KMS-11 (cell line): ENCODE data around the gene ADAMTS12.

Experiments
- H2AFZ ChIP-seq: fragments of 200-600 bp; sonication (generic); 2 replicates; pipeline ENCODE4 v1.6.1; 2016; ENCODE audit warnings: antibody characterized with exemption, mixed run types, low read depth
- H3K27ac ChIP-seq: fragments of 200-600 bp; sonication (generic); 2 replicates; pipeline ENCODE4 v1.6.1; 2016; ENCODE audit warnings: mild to moderate bottlenecking, mixed run types
- H3K27me3 ChIP-seq: fragments of 200-600 bp; sonication (generic); 2 replicates; pipeline ENCODE4 v1.6.1; 2017; ENCODE audit warnings: mild to moderate bottlenecking, low read depth, mixed run types, moderate library complexity; ENCODE audit not compliant: insufficient read depth
- H3K36me3 ChIP-seq: fragments of 200-600 bp; sonication (generic); 2 replicates; pipeline ENCODE4 v1.6.1; 2017; ENCODE audit warnings: mild to moderate bottlenecking, mixed run types; ENCODE audit not compliant: insufficient read depth
- H3K4me1 ChIP-seq: fragments of 200-600 bp; sonication (generic); 2 replicates; pipeline ENCODE4 v1.6.1; 2016; ENCODE audit warnings: mild to moderate bottlenecking, low read depth, mixed run types; ENCODE audit not compliant: poor library complexity, severe bottlenecking
- H3K4me2 ChIP-seq: fragments of 200-600 bp; sonication (generic); 2 replicates; pipeline ENCODE4 v1.7.0; 2016; ENCODE audit warnings: mild to moderate bottlenecking, mixed run types
- H3K4me3 ChIP-seq: fragments of 200-600 bp; sonication (generic); IDR thresholded peaks from 2 replicates; pipeline ENCODE4 v1.6.1; 2017; ENCODE audit warnings: low read depth, low read length, mixed read lengths; ENCODE audit not compliant: insufficient read depth
- H3K79me2 ChIP-seq: fragments of 200-600 bp; sonication (generic); 2 replicates; pipeline ENCODE4 v1.6.1; 2016; ENCODE audit warnings: low read depth, mixed run types; ENCODE audit not compliant: insufficient read depth
- H3K9ac ChIP-seq: fragments of 200-600 bp; sonication (generic); 2 replicates; pipeline ENCODE4 v1.6.1; 2016; ENCODE audit warnings: mild to moderate bottlenecking, mixed run types
- H4K20me1 ChIP-seq: fragments of 200-600 bp; sonication (generic); 2 replicates; pipeline ENCODE4 v1.6.1; 2016; ENCODE audit warnings: mild to moderate bottlenecking, mixed run types; ENCODE audit not compliant: insufficient read depth
- TF ChIP-seq, protein P1 (sequence below): fragments of 200-600 bp; sonication (generic); conservative IDR thresholded peaks from 2 replicates; pipeline ENCODE4 v1.6.1; 2017; ENCODE audit warnings: low read depth, mild to moderate bottlenecking, antibody characterized with exemption, low read length, moderate library complexity, mixed read lengths

Gene ADAMTS12

DNA sequence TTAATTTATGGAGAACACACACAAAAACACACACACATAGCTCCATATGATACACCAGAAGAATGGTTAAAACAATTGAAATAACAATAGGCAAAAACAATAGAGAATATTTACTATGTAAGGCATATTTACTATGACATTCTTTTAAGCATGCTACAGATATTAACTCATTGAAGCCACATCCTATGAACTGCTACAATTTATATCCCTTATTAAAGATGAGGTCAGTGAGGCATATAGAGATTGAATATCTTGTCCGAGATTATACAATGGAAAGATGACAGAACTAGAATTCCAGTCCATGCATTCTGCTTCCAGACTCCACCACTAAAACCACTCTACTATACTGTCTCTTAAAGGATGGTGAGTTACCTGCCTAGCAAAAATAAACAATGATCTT is 60.7 kb downstream of the ADAMTS12 start:
- no peak overlapping the region for H3K9ac ChIP-seq
- H3K4me1 ChIP-seq = no peaks in the 10 kb centered on the region
- H3K4me2 ChIP-seq = no peak overlapping the region
- H3K79me2 ChIP-seq = no peaks in the 10 kb centered on the region
- no peaks in the 10 kb centered on the region for H4K20me1 ChIP-seq
- H3K27ac ChIP-seq = no peak overlapping the region
- H3K27me3 ChIP-seq = no peaks in the 10 kb centered on the region
- TF ChIP-seq, protein P1, sequence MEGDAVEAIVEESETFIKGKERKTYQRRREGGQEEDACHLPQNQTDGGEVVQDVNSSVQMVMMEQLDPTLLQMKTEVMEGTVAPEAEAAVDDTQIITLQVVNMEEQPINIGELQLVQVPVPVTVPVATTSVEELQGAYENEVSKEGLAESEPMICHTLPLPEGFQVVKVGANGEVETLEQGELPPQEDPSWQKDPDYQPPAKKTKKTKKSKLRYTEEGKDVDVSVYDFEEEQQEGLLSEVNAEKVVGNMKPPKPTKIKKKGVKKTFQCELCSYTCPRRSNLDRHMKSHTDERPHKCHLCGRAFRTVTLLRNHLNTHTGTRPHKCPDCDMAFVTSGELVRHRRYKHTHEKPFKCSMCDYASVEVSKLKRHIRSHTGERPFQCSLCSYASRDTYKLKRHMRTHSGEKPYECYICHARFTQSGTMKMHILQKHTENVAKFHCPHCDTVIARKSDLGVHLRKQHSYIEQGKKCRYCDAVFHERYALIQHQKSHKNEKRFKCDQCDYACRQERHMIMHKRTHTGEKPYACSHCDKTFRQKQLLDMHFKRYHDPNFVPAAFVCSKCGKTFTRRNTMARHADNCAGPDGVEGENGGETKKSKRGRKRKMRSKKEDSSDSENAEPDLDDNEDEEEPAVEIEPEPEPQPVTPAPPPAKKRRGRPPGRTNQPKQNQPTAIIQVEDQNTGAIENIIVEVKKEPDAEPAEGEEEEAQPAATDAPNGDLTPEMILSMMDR = no peak
- H3K36me3 ChIP-seq = no peaks in the 10 kb centered on the region
- no peak overlapping the region for H3K4me3 ChIP-seq
- no peak overlapping the region for H2AFZ ChIP-seq

DNA sequence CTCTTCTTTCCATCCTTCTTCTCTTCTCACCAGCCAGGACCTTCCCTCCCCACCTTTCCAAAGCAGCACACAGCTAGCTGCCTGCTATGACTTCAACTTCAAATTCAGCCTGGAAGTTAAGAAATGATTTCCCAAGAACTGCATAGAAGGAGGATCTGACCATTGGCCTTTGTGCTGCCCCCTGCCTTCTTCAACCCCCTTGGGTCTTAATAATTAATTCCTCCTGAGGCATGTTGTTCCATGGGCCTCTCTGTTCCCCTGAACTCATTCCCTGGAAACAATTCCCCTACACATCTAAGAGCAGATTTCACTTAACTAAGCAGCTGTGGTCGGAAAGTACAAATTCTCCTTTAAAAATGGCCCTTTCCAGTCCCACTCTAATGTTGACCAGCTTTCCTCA is 62.4 kb downstream of the ADAMTS12 start:
- Histone ChIP-seq H3K4me1 (no peaks in the 10 kb centered on the region), H3K27ac (no peak overlapping the region)

DNA sequence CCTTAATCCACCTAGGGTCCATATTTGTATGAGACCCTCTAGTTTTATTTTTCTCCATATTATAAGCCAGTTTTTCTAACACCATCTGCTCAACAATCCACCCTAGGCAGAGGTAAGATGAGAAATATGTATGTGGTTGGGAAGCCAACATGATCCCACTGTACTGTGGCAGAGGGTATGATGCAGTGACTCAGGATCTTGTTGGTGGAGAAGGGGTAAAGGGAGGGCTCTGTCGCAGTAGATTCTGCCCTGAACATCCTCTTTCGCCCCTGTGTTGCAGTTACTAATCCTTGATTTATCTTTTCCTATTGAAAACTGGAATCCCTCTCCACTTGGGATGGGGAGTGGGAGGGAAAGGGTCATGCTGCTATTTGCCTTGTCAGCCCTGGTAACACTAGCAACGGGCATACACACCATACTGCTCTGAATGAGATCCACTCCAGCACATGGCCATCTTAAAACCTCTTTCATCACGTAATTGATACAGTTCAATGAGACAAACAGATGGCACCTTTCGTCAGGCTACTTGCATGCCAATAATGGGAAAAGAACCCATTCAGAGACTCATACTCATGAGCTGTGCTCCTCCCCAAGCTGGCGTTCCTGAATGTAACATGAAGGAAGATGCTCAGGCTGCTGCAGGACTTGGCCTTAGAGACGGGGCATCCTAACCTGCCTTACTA is 63.0 kb downstream of the ADAMTS12 start:
- TF ChIP-seq, protein P1 = no peak
- Histone ChIP-seq H3K36me3 (no peaks in the 10 kb centered on the region), H3K27ac (no peak overlapping the region), H3K4me3 (no peak overlapping the region), H3K4me2 (no peak overlapping the region), H3K4me1 (no peaks in the 10 kb centered on the region), H3K27me3 (no peaks in the 10 kb centered on the region), H4K20me1 (no peaks in the 10 kb centered on the region), H3K79me2 (no peaks in the 10 kb centered on the region), H3K9ac (no peak overlapping the region), H2AFZ (no peak overlapping the region)

More for the DNA sequence above, 62.4 kb downstream of the ADAMTS12 start:
- H2AFZ ChIP-seq = no peak overlapping the region
- TF ChIP-seq, protein P1 = no peak
- no peak overlapping the region for H3K9ac ChIP-seq
- H4K20me1 ChIP-seq = no peaks in the 10 kb centered on the region
- H3K79me2 ChIP-seq = no peaks in the 10 kb centered on the region
- H3K36me3 ChIP-seq = no peaks in the 10 kb centered on the region
- no peaks in the 10 kb centered on the region for H3K27me3 ChIP-seq
- H3K4me2 ChIP-seq = no peak overlapping the region
- no peak overlapping the region for H3K4me3 ChIP-seq

DNA sequence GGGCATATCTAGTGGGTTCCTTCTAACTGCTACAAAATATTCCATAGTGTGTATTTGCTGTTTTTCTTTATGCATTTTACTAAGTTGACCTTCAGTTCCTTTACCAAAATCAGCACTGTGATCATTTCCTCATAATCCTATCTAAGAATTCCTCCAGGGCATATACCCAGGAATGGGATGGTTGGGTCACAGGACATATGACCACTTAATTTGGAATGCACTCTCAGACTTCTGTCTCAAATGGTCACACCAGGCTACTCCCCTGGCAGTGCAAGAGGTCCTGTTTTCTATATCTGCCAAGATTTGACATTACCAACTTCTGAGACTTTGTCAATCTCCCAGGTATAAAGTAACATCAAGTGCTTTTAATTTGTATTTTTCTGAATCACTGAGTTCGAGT is 63.9 kb downstream of the ADAMTS12 start:
- Histone ChIP-seq H3K79me2 (no peaks in the 10 kb centered on the region), H3K9ac (no peak overlapping the region), H2AFZ (no peak overlapping the region), H3K27ac (no peak overlapping the region), H3K36me3 (no peaks in the 10 kb centered on the region), H4K20me1 (no peaks in the 10 kb centered on the region), H3K4me3 (no peak overlapping the region), H3K27me3 (no peaks in the 10 kb centered on the region), H3K4me1 (no peaks in the 10 kb centered on the region), H3K4me2 (no peak overlapping the region)
- TF ChIP-seq, protein P1 = no peak
